SU-DHL-6 (cell line): ENCODE measurements around the gene PIGB.
"Not testable (repeated sequence)": the region's sequence is repeated elsewhere in the genome, so short reads cannot be mapped to it uniquely, and the experiment has no call there.

ENCODE experiments used
- EZH2phosphoT487 ChIP-seq: fragments of 200-600 bp; sonication (generic), shearing (Covaris generic); conservative IDR thresholded peaks from 2 replicates; pipeline ENCODE4 v1.6.1; 2018; ENCODE audit warnings: mild to moderate bottlenecking, antibody characterized with exemption, low read length, moderate library complexity, mixed read lengths
- TF ChIP-seq, protein P1 (sequence below): fragments of 200-600 bp; sonication (generic); IDR thresholded peaks from one replicate; pipeline ENCODE4 v1.5.1; 2017; ENCODE audit warnings: antibody characterized with exemption, mild to moderate bottlenecking, low read length, moderate library complexity; ENCODE audit not compliant: insufficient read depth, poor library complexity, severe bottlenecking

DNA sequence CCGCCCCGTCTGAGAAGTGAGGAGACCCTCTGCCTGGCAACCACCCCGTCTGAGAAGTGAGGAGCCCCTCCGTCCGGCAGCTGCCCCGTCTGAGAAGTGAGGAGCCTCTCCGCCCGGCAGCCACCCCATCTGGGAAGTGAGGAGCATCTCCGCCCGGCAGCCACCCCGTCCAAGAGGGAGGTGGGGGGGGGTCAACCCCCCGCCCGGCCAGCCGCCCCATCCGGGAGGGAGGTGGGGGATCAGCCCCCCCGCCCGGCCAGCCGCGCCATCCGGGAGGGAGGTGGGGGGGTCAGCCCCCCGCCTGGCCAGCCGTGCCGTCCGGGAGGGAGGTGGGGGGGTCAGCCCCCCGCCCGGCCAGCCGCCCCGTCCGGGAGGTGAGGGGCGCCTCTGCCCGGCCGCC, 16.2 kb upstream of the PIGB start:
- TF ChIP-seq, protein P1, sequence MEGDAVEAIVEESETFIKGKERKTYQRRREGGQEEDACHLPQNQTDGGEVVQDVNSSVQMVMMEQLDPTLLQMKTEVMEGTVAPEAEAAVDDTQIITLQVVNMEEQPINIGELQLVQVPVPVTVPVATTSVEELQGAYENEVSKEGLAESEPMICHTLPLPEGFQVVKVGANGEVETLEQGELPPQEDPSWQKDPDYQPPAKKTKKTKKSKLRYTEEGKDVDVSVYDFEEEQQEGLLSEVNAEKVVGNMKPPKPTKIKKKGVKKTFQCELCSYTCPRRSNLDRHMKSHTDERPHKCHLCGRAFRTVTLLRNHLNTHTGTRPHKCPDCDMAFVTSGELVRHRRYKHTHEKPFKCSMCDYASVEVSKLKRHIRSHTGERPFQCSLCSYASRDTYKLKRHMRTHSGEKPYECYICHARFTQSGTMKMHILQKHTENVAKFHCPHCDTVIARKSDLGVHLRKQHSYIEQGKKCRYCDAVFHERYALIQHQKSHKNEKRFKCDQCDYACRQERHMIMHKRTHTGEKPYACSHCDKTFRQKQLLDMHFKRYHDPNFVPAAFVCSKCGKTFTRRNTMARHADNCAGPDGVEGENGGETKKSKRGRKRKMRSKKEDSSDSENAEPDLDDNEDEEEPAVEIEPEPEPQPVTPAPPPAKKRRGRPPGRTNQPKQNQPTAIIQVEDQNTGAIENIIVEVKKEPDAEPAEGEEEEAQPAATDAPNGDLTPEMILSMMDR = not testable (repeated sequence)
- TF ChIP-seq EZH2phosphoT487 = not testable (repeated sequence)
